Heart left ventricle (tissue), 16 donors: ENCODE results near the gene MUC4. TPM values are rescaled to one million over a fixed set of nuclear protein-coding genes. Genes with fewer than 3 reads are reported as not detected.
"Not testable (repeated sequence)": the region's sequence is repeated elsewhere in the genome, so short reads cannot be mapped to it uniquely, and the experiment has no call there.

Experiments used
- ATAC-seq, 4 donors: fragments of 200-7000 bp; cut with Tn5 transposase; one replicate each; pipeline ENCODE4 v1.9.1; 2020 to 2022; ENCODE audit warnings: moderate library complexity in 4 of 4, mild to moderate bottlenecking in 3 of 4, moderate number of reproducible peaks in 1 of 4
- DNase-seq, 5 donors: peaks; one replicate each; pipeline ENCODE4 v3.0.0-alpha.2; 2020
- H3K27ac ChIP-seq, 12 donors: fragments of 200-600 bp; sonication (generic) in 4 of 12; one replicate each; pipeline versions ENCODE4 v1.5.0 to v1.8.0; 2016 to 2022; ENCODE audit warnings: mild to moderate bottlenecking in 2 of 12
- H3K27me3 ChIP-seq, 9 donors: fragments of 200-600 bp; sonication (generic) in 2 of 9; one replicate each; pipeline versions ENCODE4 v1.5.1 to v1.8.0; 2016 to 2022; ENCODE audit warnings: mild to moderate bottlenecking in 3 of 9
- H3K36me3 ChIP-seq, 9 donors: fragments of 200-600 bp; sonication (generic) in 2 of 9; one replicate each; pipeline versions ENCODE4 v1.5.0 to v1.8.0; 2018 to 2022; ENCODE audit warnings: mild to moderate bottlenecking in 2 of 9
- H3K4me1 ChIP-seq, 12 donors: fragments of 200-600 bp; sonication (generic) in 4 of 12; one replicate each; pipeline versions ENCODE4 v1.5.0 to v1.8.0; 2016 to 2022; ENCODE audit warnings: mild to moderate bottlenecking in 3 of 12
- H3K4me3 ChIP-seq, 12 donors: fragments of 200-600 bp; sonication (generic) in 4 of 12; one replicate each; pipeline versions ENCODE4 v1.5.0 to v1.8.0; 2017 to 2022; ENCODE audit warnings: mild to moderate bottlenecking in 9 of 12, moderate library complexity in 4 of 12
- H3K9me3 ChIP-seq, 12 donors: fragments of 200-600 bp; sonication (generic) in 4 of 12; one replicate each; pipeline versions ENCODE4 v1.5.0 to v1.8.0; 2016 to 2022; ENCODE audit warnings: mild to moderate bottlenecking in 1 of 12
- CTCF ChIP-seq, 12 donors: fragments of 200-600 bp; sonication (generic) in 4 of 12; IDR thresholded peaks; one replicate each; pipeline versions ENCODE4 v1.5.0 to v1.8.0; 2018 to 2022; ENCODE audit warnings: antibody characterized with exemption in 12 of 12, mild to moderate bottlenecking in 5 of 12
- POLR2A ChIP-seq, 2 donors: fragments of 450-650 bp; IDR thresholded peaks; one replicate each; pipeline ENCODE4 v1.6.1; 2017; ENCODE audit warnings: antibody characterized with exemption in 2 of 2, mild to moderate bottlenecking in 2 of 2, moderate library complexity in 2 of 2
- WGBS, 4 donors: extraction: QIAGEN DNeasy Blood & Tissue Kit in 2 of 4; methylation state at CpG; one replicate each; pipeline versions ENCODE4 v1.1.5 to v1.1.7; 2013 to 2018; 5-methylcytosine and 5-hydroxymethylcytosine counted together
- intact Hi-C, 10 donors: fragments of 100-400 bp; cut with DNase I; formaldehyde crosslinking; loops; one replicate each; pipeline versions ENCODE4 v1.11.1 to v1.14.2; 2022
- polyA plus RNA-seq, 2 donors: library from polyadenylated mRNA; stranded (reverse); fragments of 200-250 nt; gene quantifications; one replicate each; pipeline ENCODE4 v1.2.3, GENCODE V29; 2013
- total RNA-seq, 9 donors: library from RNA; depleted of rRNA in 2 of 9; stranded (reverse); fragments of >200 nt in 2 of 9; fragmentation: NEBNext Ultra II Directional in 3 of 9; extraction: Animal tissue kit (Norgen Biotek cat#: 25700) in 3 of 9; gene quantifications; one replicate each; pipeline versions ENCODE4 v1.1.0 to v1.2.4, GENCODE V29; 2016 to 2023
- donor health status: ischemic (EF 13 %, LVEDD 7.1; RV severe dilation, severe dysfunction).
- donor health status: healthy with polysubstance abuse.
- donor health status: DM: no; HTN: yes; CAD: no.
- donor health status: DM: no; HTN: no; CAD: no.
- donor health status: ischemic (EF 25% LVEDD 6.9; RV normal size, moderate dysfunction).
- donor health status: ischemic (EF 25% LVEDD 5.7; RV mildly dilated, moderate dysfunction).
- donor health status: healthy.
- donor health status: DM: yes; HTN: yes; CAD: no.
- donor health status: ischemic (EF 35%, LVEDD 5.7; RV mildly dilated, moderate dysfunction).
- donor health status: nonischemic (EF 11% LVEDD 7.7; RV severe dilation, severe dysfunction).
- donor health status: DM: yes; HTN: yes; CAD: no.
- donor health status: PGD.
- donor health status: ischemic (EF 29% LVEDD 5.4; RV normal size, mild dysfunction).
- donor health status: nonischemic (EF 23%, LVEDD 6.1; RV moderate dilation, normal function).

MUC4 gene
- total and polyA plus RNA-seq, 11 donors, result 0.02 to 0.17 (median 0.03) TPM; not detected in 8

- H3K27me3 ChIP-seq, result peaks cover 0 to 14% (median 0%) of the 10 kb centered on the region in 9 donors
- no peak for ATAC-seq
- TF ChIP-seq POLR2A (IDR thresholded peaks at IDR 0.05) (no peak), CTCF (IDR thresholded peaks at IDR 0.05) (no peak)
- WGBS, 4 donors, result 59 to 78% (median 65%) methylated on average over 7 of the region's 7 CpGs
- DNase-seq, result no peak
- H3K4me3 ChIP-seq, result no peak overlapping the region
- no peaks in the 10 kb centered on the region for H3K9me3 ChIP-seq
- H3K36me3 ChIP-seq, result peaks cover 0 to 33% (median 0%) of the 10 kb centered on the region in 9 donors
- no peaks in the 10 kb centered on the region for H3K4me1 ChIP-seq
- H3K27ac ChIP-seq, result no peak overlapping the region
- intact Hi-C loops, result loop anchor here in 3 of 10 donors (2.0 to 10.0 kb wide), 2 partner anchors 17 to 113 kb away; no protein-coding TSS in a partner anchor
These were observed 84.0 kb downstream of the MUC4 start for GRCh38 chr3:195727606-195728195.

- not testable (repeated sequence) for H3K9me3 ChIP-seq, H3K4me3 ChIP-seq, H3K4me1 ChIP-seq, DNase-seq, H3K27ac ChIP-seq
- peak in 1 of 4 donors; percentile 18 for ATAC-seq
- WGBS, 4 donors, result 84 to 96% (median 87%) methylated on average over 27 to 32 of the region's 32 CpGs
- intact Hi-C loops, result loop anchor here in 2 of 10 donors (10.0 kb wide), 1 partner anchor 111 kb away; no protein-coding TSS in a partner anchor
- H3K36me3 ChIP-seq, result peaks cover 0 to 17% (median 0%) of the 10 kb centered on the region in 9 donors
- peaks cover 0 to 14% (median 0%) of the 10 kb centered on the region in 9 donors for H3K27me3 ChIP-seq
These were observed 85.6 kb downstream of the MUC4 start for GRCh38 chr3:195725916-195726740.

GRCh38 chr3:195724363-195724762, 87.4 kb downstream of the MUC4 start:
- WGBS, 4 donors, result no CpG with 5 or more reads among the region's 13 CpGs
- not testable (repeated sequence) for ATAC-seq

GRCh38 chr3:195722996-195723345, 88.8 kb downstream of the MUC4 start:
- H3K36me3 ChIP-seq, H3K9me3 ChIP-seq, H3K4me3 ChIP-seq, DNase-seq, H3K4me1 ChIP-seq, H3K27ac ChIP-seq, ATAC-seq: not testable (repeated sequence)
- H3K27me3 ChIP-seq, result peaks cover 0 to 11% (median 0%) of the 10 kb centered on the region in 9 donors
- intact Hi-C loops, result loop anchor here in 5 of 10 donors (5.0 to 10.0 kb wide), 3 partner anchors 106 to 111 kb away; no protein-coding TSS in a partner anchor
- 40 to 91% (median 72%) methylated on average over 2 to 8 of the region's 9 CpGs for WGBS, 4 donors

More at GRCh38 chr3:195724363-195724762, 87.4 kb downstream of the MUC4 start:
- H3K27ac ChIP-seq, H3K9me3 ChIP-seq, H3K4me3 ChIP-seq, H3K36me3 ChIP-seq, H3K4me1 ChIP-seq, DNase-seq: not testable (repeated sequence)
- intact Hi-C loops, result loop anchor here in 5 of 10 donors (5.0 to 10.0 kb wide), 3 partner anchors 107 to 112 kb away; no protein-coding TSS in a partner anchor
- H3K27me3 ChIP-seq, result peaks cover 0 to 11% (median 0%) of the 10 kb centered on the region in 9 donors

- DNase-seq, H3K36me3 ChIP-seq, H3K4me3 ChIP-seq, H3K4me1 ChIP-seq, H3K9me3 ChIP-seq, H3K27ac ChIP-seq, H3K27me3 ChIP-seq: not testable (repeated sequence)
- intact Hi-C loops, result loop anchor here in 5 of 10 donors (5.0 to 10.0 kb wide), 3 partner anchors 105 to 110 kb away; no protein-coding TSS in a partner anchor
- WGBS, 4 donors, result 82 to 88% (median 85%) methylated on average over 9 to 18 of the region's 21 CpGs
- ATAC-seq, result peak in 2 of 4 donors; percentile 8 to 23
These were observed 89.4 kb downstream of the MUC4 start for GRCh38 chr3:195722139-195722995.

GRCh38 chr3:195720831-195721506, 90.8 kb downstream of the MUC4 start, which contains the start of gene MUC20:
MUC20 (plus strand) TSS chr3:195720978; CDS start chr3:195721008, 30 bp downstream.
- not testable (repeated sequence) for H3K9me3 ChIP-seq, H3K4me1 ChIP-seq, H3K27me3 ChIP-seq, DNase-seq, H3K36me3 ChIP-seq, H3K4me3 ChIP-seq, H3K27ac ChIP-seq
- intact Hi-C loops, result loop anchor here in 6 of 10 donors (2.0 to 10.0 kb wide), 4 partner anchors 104 to 109 kb away; no protein-coding TSS in a partner anchor
- ATAC-seq, result peak in 3 of 4 donors; percentile 6 to 19 (median 16)
- WGBS, 4 donors, result 78 to 90% (median 80%) methylated on average over 5 to 14 of the region's 16 CpGs

GRCh38 chr3:195719514-195720254, 92.0 kb downstream of the MUC4 start:
- WGBS, 4 donors, result 91 to 93% (median 92%) methylated on average over 16 of the region's 16 CpGs
- DNase-seq, result not testable (repeated sequence)
- intact Hi-C loops, result loop anchor here in 7 of 10 donors (2.0 to 10.0 kb wide), 5 partner anchors 97 to 107 kb away; no protein-coding TSS in a partner anchor

More at GRCh38 chr3:195719514-195720254, 92.0 kb downstream of the MUC4 start:
- not testable (repeated sequence) for ATAC-seq, H3K27me3 ChIP-seq, H3K27ac ChIP-seq, H3K9me3 ChIP-seq, H3K4me1 ChIP-seq, H3K4me3 ChIP-seq
- peaks cover 0 to 19% (median 12%) of the 10 kb centered on the region in 9 donors for H3K36me3 ChIP-seq
